H1 (cell line): ENCODE results near the gene EIF4E1B. TPM values are rescaled to one million over a fixed set of nuclear protein-coding genes. Genes with fewer than 3 reads are reported as not detected.

Experiments
- CTCF ChIA-PET: fragments of 300-600 bp; sonication (Branson Sonifier 250); formaldehyde crosslinking; loops from one replicate; lab custom pipeline; 2021; ENCODE audit not compliant: partially characterized antibody; lab: Charles Lee
- POLR2A ChIA-PET: fragments of 300-600 bp; sonication (Branson Sonifier 250); formaldehyde crosslinking; loops from one replicate; lab custom pipeline; 2021; ENCODE audit warnings: inconsistent platforms; ENCODE audit not compliant: partially characterized antibody; lab: Charles Lee
- DNase-seq, 2 experiments: peaks; one replicate each; pipeline versions ENCODE4 v3.0.0 to v3.0.0-alpha.2; 2010 to 2022; ENCODE audit warnings: low spot score in 2 of 2, low read depth in 1 of 2, mixed read lengths in 1 of 2
- FAIRE-seq: peaks from 2 replicates; lab custom pipeline; 2011; peaks lifted over from hg19 to GRCh38; lab: Jason Lieb, UNC
- H2AFZ ChIP-seq: 2 replicates; pipeline ENCODE4 v1.8.1; 2012; ENCODE audit warnings: low read length, inconsistent platforms
- H2AK5ac ChIP-seq: 2 replicates; pipeline ENCODE4 v1.6.1; 2013; ENCODE audit warnings: low read depth, low read length
- H2BK120ac ChIP-seq: replicated peaks from 2 replicates; pipeline ENCODE3; 2013; ENCODE audit warnings: low read depth, low read length, inconsistent platforms
- H2BK12ac ChIP-seq: 2 replicates; pipeline ENCODE4 v1.6.1; 2013; ENCODE audit warnings: low read depth, low read length
- H2BK15ac ChIP-seq: 2 replicates; pipeline ENCODE4 v1.6.1; 2013; ENCODE audit warnings: low read length
- H2BK20ac ChIP-seq: 2 replicates; pipeline ENCODE4 v1.6.1; 2013; ENCODE audit warnings: low read length
- H2BK5ac ChIP-seq: 2 replicates; pipeline ENCODE4 v1.6.1; 2013; ENCODE audit warnings: low read depth, low read length
- H3K14ac ChIP-seq: 2 replicates; pipeline ENCODE4 v1.6.1; 2013; ENCODE audit warnings: inconsistent platforms; ENCODE audit not compliant: insufficient read length
- H3K18ac ChIP-seq: 2 replicates; pipeline ENCODE4 v1.6.1; 2013; ENCODE audit warnings: low read length; ENCODE audit errors: extremely low read depth
- H3K23ac ChIP-seq: 2 replicates; pipeline ENCODE4 v1.6.1; 2013; ENCODE audit warnings: inconsistent platforms; ENCODE audit not compliant: insufficient read length
- H3K23me2 ChIP-seq: 2 replicates; pipeline ENCODE4 v1.6.1; 2013; ENCODE audit warnings: low read depth, low read length
- H3K27ac ChIP-seq: 2 replicates; pipeline ENCODE4 v1.6.1; 2011; ENCODE audit warnings: low read depth, low read length, inconsistent platforms
- H3K27me3 ChIP-seq, 4 experiments: replicated peaks in 1 of 4; 1 replicate in 1 of 4; 2 replicates in 3 of 4; pipeline versions ENCODE4 v1.6.1 to v1.8.1; 2011 to 2013; ENCODE audit warnings: low read length in 3 of 4, mild to moderate bottlenecking in 3 of 4, inconsistent platforms in 2 of 4, mixed read lengths in 2 of 4, moderate library complexity in 1 of 4; ENCODE audit not compliant: control insufficient read depth in 3 of 4, insufficient read depth in 3 of 4; ENCODE audit errors: extremely low read depth in 1 of 4
- H3K36me3 ChIP-seq, 4 experiments: 2 replicates each; pipeline versions ENCODE4 v1.6.1 to v1.8.1; 2011 to 2013; ENCODE audit warnings: mild to moderate bottlenecking in 4 of 4, low read length in 3 of 4, moderate library complexity in 2 of 4, control low read depth in 1 of 4, inconsistent platforms in 1 of 4; ENCODE audit not compliant: insufficient read depth in 4 of 4, control insufficient read depth in 2 of 4
- H3K4ac ChIP-seq: replicated peaks from 2 replicates; pipeline ENCODE3; 2013; ENCODE audit warnings: low read length, low read depth, mixed read lengths, inconsistent platforms; ENCODE audit not compliant: insufficient read length
- H3K4me1 ChIP-seq, 4 experiments: replicated peaks in 1 of 4; 1 replicate in 1 of 4; 2 replicates in 3 of 4; pipeline versions ENCODE4 v1.6.1 to v1.8.1; 2011 to 2013; ENCODE audit warnings: low read length in 3 of 4, inconsistent platforms in 2 of 4, mixed read lengths in 1 of 4; ENCODE audit not compliant: insufficient read depth in 4 of 4, control insufficient read depth in 3 of 4
- H3K4me2 ChIP-seq, 2 experiments: 2 replicates each; pipeline versions ENCODE4 v1.6.1 to v1.8.1; 2011 to 2013; ENCODE audit warnings: low read depth in 2 of 2, low read length in 2 of 2, control low read depth in 1 of 2, inconsistent platforms in 1 of 2, mild to moderate bottlenecking in 1 of 2; ENCODE audit not compliant: insufficient read depth in 1 of 2
- H3K4me3 ChIP-seq, 4 experiments: fragments of 200-600, 300-600 bp in 1 of 4; sonication (generic), shearing (Covaris generic), sonication (Bioruptor Twin) in 1 of 4; 2 replicates each; pipeline versions ENCODE4 v1.5.1 to v1.8.1; 2011 to 2016; ENCODE audit warnings: low read length in 4 of 4, low read depth in 3 of 4, control low read depth in 2 of 4, inconsistent platforms in 2 of 4, mild to moderate bottlenecking in 2 of 4, mixed read lengths in 1 of 4, moderate library complexity in 1 of 4; ENCODE audit not compliant: insufficient read depth in 2 of 4; ENCODE audit errors: extremely low read depth in 1 of 4
- H3K56ac ChIP-seq: replicated peaks from 2 replicates; pipeline ENCODE3; 2013; ENCODE audit warnings: low read depth, mild to moderate bottlenecking, mixed read lengths, low read length, inconsistent platforms; ENCODE audit not compliant: insufficient read length
- H3K79me1 ChIP-seq: 2 replicates; pipeline ENCODE4 v1.6.1; 2013; ENCODE audit warnings: low read depth, low read length, control low read depth
- H3K79me2 ChIP-seq, 2 experiments: 2 replicates each; pipeline versions ENCODE4 v1.6.1 to v1.8.1; 2012 to 2013; ENCODE audit warnings: low read length in 2 of 2, mild to moderate bottlenecking in 2 of 2, inconsistent platforms in 1 of 2; ENCODE audit not compliant: insufficient read depth in 2 of 2, control insufficient read depth in 1 of 2
- H3K9ac ChIP-seq, 4 experiments: replicated peaks in 1 of 4; 1 replicate in 1 of 4; 2 replicates in 3 of 4; pipeline versions ENCODE4 v1.6.1 to v1.8.1; 2011 to 2013; ENCODE audit warnings: low read depth in 3 of 4, low read length in 3 of 4, control low read depth in 2 of 4, mild to moderate bottlenecking in 2 of 4, moderate library complexity in 2 of 4, inconsistent platforms in 1 of 4; ENCODE audit errors: extremely low read depth in 1 of 4
- H3K9me3 ChIP-seq, 2 experiments: 2 replicates each; pipeline versions ENCODE4 v1.6.1 to v1.8.1; 2012 to 2013; ENCODE audit warnings: mild to moderate bottlenecking in 2 of 2, moderate library complexity in 2 of 2, control low read depth in 1 of 2, inconsistent platforms in 1 of 2, low read depth in 1 of 2, low read length in 1 of 2, mixed read lengths in 1 of 2; ENCODE audit not compliant: insufficient read depth in 2 of 2
- H4K20me1 ChIP-seq, 2 experiments: replicated peaks in 1 of 2; 2 replicates each; pipeline versions ENCODE3 to v1.8.1; 2011 to 2013; ENCODE audit warnings: inconsistent platforms in 2 of 2, low read length in 2 of 2, mild to moderate bottlenecking in 1 of 2; ENCODE audit not compliant: insufficient read depth in 2 of 2, control insufficient read depth in 1 of 2
- H4K5ac ChIP-seq: 2 replicates; pipeline ENCODE4 v1.6.1; 2013; ENCODE audit warnings: low read length, low read depth, mixed read lengths, inconsistent platforms; ENCODE audit not compliant: insufficient read length
- H4K8ac ChIP-seq: 2 replicates; pipeline ENCODE4 v1.8.0; 2013; ENCODE audit warnings: mild to moderate bottlenecking, moderate library complexity, low read length, inconsistent platforms; ENCODE audit not compliant: insufficient read depth; ENCODE audit errors: extremely low read depth
- H4K91ac ChIP-seq: replicated peaks from 2 replicates; pipeline ENCODE3; 2013; ENCODE audit warnings: low read length, mixed read lengths, inconsistent platforms; ENCODE audit not compliant: insufficient read length
- ASH2L ChIP-seq: fragments of 200-600, 300-600 bp; sonication (generic); IDR thresholded peaks from one replicate; pipeline ENCODE4 v1.7.1; 2017; ENCODE audit warnings: low read length
- ATF3 ChIP-seq: IDR thresholded peaks from 2 replicates; pipeline ENCODE4 v1.6.1; 2011; ENCODE audit warnings: low read depth, mild to moderate bottlenecking, low read length; ENCODE audit not compliant: insufficient read depth
- CHD2 ChIP-seq: IDR thresholded peaks from 2 replicates; pipeline ENCODE4 v1.6.1; 2012; ENCODE audit warnings: low read length, improper control_type of control experiment
- HDAC6 ChIP-seq: IDR thresholded peaks from one replicate; pipeline ENCODE4 v1.7.1; 2012; ENCODE audit warnings: low read depth, mild to moderate bottlenecking, inconsistent platforms, low read length, moderate library complexity
- MAFK ChIP-seq: IDR thresholded peaks from 2 replicates; pipeline ENCODE4 v1.6.1; 2012; ENCODE audit warnings: low read depth, mild to moderate bottlenecking, improper control_type of control experiment, low read length
- MAX ChIP-seq: IDR thresholded peaks from 2 replicates; pipeline ENCODE4 v1.6.1; 2012; ENCODE audit warnings: inconsistent platforms
- PHF8 ChIP-seq: fragments of 200-600 bp; sonication (generic); conservative IDR thresholded peaks from 2 replicates; pipeline ENCODE4 v1.7.1; 2012; ENCODE audit warnings: low read depth, mild to moderate bottlenecking, inconsistent platforms, low read length, moderate library complexity
- RNF2 ChIP-seq: fragments of 200-900, 300-1000 bp; sonication (generic); IDR thresholded peaks from 2 replicates; pipeline ENCODE4 v1.7.1; 2016; ENCODE audit warnings: borderline replicate concordance, low read depth, mild to moderate bottlenecking, antibody characterized with exemption, low read length; ENCODE audit not compliant: poor library complexity, severe bottlenecking; ENCODE audit errors: missing control alignments
- SIN3A ChIP-seq, 2 experiments: IDR thresholded peaks in 1 of 2; conservative IDR thresholded peaks in 1 of 2; 2 replicates each; pipeline ENCODE4 v1.6.1; 2011 to 2012; ENCODE audit warnings: low read length in 2 of 2, improper control_type of control experiment in 1 of 2, low read depth in 1 of 2, mild to moderate bottlenecking in 1 of 2
- SP1 ChIP-seq: IDR thresholded peaks from 2 replicates; pipeline ENCODE4 v1.6.1; 2011; ENCODE audit warnings: low read depth, low read length
- TCF12 ChIP-seq: IDR thresholded peaks from 2 replicates; pipeline ENCODE4 v1.6.1; 2011; ENCODE audit warnings: low read depth, mild to moderate bottlenecking, low read length
- WGBS, 2 experiments: shearing (Covaris generic) in 1 of 2; methylation state at CpG; one replicate each; pipeline versions ENCODE4 v1.1.6 to v1.1.7; 2013 to 2015; ENCODE audit warnings: low lambda C conversion rate in 2 of 2, mixed read lengths in 2 of 2, inconsistent platforms in 1 of 2, low coverage in 1 of 2, missing lambda C conversion rate in 1 of 2; ENCODE audit not compliant: insufficient replicate concordance in 2 of 2, insufficient coverage in 1 of 2, insufficient read length in 1 of 2; ENCODE audit errors: extremely low coverage in 1 of 2, missing lambda C conversion rate in 1 of 2; 5-methylcytosine and 5-hydroxymethylcytosine counted together
- polyA plus RNA-seq, 7 experiments: library from polyadenylated mRNA; depleted of rRNA in 3 of 7; stranded (reverse) in 5 of 7; unstranded in 2 of 7; fragments of >200 nt in 5 of 7; fragments of 200-250 nt in 2 of 7; gene quantifications; 1 replicate in 5 of 7; 2 replicates in 1 of 7; 4 replicates in 1 of 7; pipeline versions ENCODE4 v1.2.1 to v1.2.3, GENCODE V29; 2011 to 2013; ENCODE audit warnings: missing spikeins in 2 of 7, mixed read lengths in 2 of 7
- total RNA-seq: library from RNA; stranded (reverse); fragmentation: NEBNext Ultra II Directional; extraction: Animal tissue kit (Norgen Biotek cat#: 25700); gene quantifications from 2 replicates; pipeline ENCODE4 v1.2.1, GENCODE V29; 2021

EIF4E1B gene
- total and polyA plus RNA-seq, 2 of the 8 experiments (the other 6 are each of a cell fraction or from before 2014, with no cell fraction given), result 0.97 to 1.3 TPM

GRCh38 chr5:176589039-176589769, 41.3 kb upstream of the EIF4E1B start:
- ChIA-PET POLR2A (interaction anchor here (1.0 kb wide), 1 partner anchor 12 kb away, joined by 3 read pairs; no protein-coding TSS in a partner anchor), CTCF (interaction anchor here (0.6 to 1.8 kb wide), 7 partner anchors 8 to 106 kb away, joined by 3 to 9 read pairs (median 5); no protein-coding TSS in a partner anchor)
- H3K9ac ChIP-seq, result no peak overlapping the region
- no peak overlapping the region for H3K23ac ChIP-seq
- no peak overlapping the region for H4K8ac ChIP-seq
- H4K5ac ChIP-seq, result no peak overlapping the region
- H3K4me3 ChIP-seq, result no peak overlapping the region
- FAIRE-seq, result no peak
- H2BK12ac ChIP-seq, result no peak overlapping the region
- H3K27me3 ChIP-seq, result no peaks in the 10 kb centered on the region; a peak in 1 of 7 replicates
- H3K14ac ChIP-seq, result no peak overlapping the region
- H3K27ac ChIP-seq, result no peak overlapping the region
- no peak overlapping the region for H2BK15ac ChIP-seq
- no peak overlapping the region for H2AK5ac ChIP-seq
- H3K36me3 ChIP-seq, result no peaks in the 10 kb centered on the region
- H2BK120ac ChIP-seq, result no peak overlapping the region
- H3K9me3 ChIP-seq, result peaks cover 17 to 24% of the 10 kb centered on the region in 2 experiments
- no peaks in the 10 kb centered on the region for H3K79me2 ChIP-seq
- no peak overlapping the region for H4K91ac ChIP-seq
- H3K56ac ChIP-seq, result no peak overlapping the region
- H2BK20ac ChIP-seq, result no peak overlapping the region
- no peak overlapping the region for H3K4ac ChIP-seq
- peaks cover 0 to 14% of the 10 kb centered on the region in 2 experiments for H4K20me1 ChIP-seq
- no peak overlapping the region for H2AFZ ChIP-seq
- no peak for DNase-seq
- no peak overlapping the region for H3K4me2 ChIP-seq
- no peak overlapping the region for H3K18ac ChIP-seq
- H3K23me2 ChIP-seq, result peaks cover 19% of the 10 kb centered on the region; the same call in 1 of the 2 replicates
- H2BK5ac ChIP-seq, result no peak overlapping the region
- H3K79me1 ChIP-seq, result no peaks in the 10 kb centered on the region
- WGBS, 2 experiments, result 91% methylated on average over 25 of the region's 31 CpGs; no CpG with 5 or more reads in 1 of the 2 experiments
- H3K4me1 ChIP-seq, result no peaks in the 10 kb centered on the region
- TF ChIP-seq RNF2, result no peak
- TF ChIP-seq ASH2L, result no peak
- TF ChIP-seq SP1, result no peak
- TF ChIP-seq CHD2, result no peak
- no peak for TF ChIP-seq PHF8
- no peak for TF ChIP-seq ATF3
- no peak for TF ChIP-seq HDAC6
- TF ChIP-seq SIN3A (conservative IDR thresholded peaks at IDR 0.05 in 1 of 2, IDR thresholded peaks at IDR 0.05 in 1 of 2; ENCODE audit: low read depth in 1 of 2, low read length in 2 of 2), result no peak
- no peak for TF ChIP-seq TCF12
- no peak for TF ChIP-seq MAX
- no peak for TF ChIP-seq MAFK
